Measurements from ENCODE around the gene LRMDA. TPM values are rescaled to one million over a fixed set of nuclear protein-coding genes. Genes with fewer than 3 reads are reported as not detected.

The LRMDA gene
- total RNA-seq, 1 donor from 2014 or later = 5.2 TPM

DNA sequence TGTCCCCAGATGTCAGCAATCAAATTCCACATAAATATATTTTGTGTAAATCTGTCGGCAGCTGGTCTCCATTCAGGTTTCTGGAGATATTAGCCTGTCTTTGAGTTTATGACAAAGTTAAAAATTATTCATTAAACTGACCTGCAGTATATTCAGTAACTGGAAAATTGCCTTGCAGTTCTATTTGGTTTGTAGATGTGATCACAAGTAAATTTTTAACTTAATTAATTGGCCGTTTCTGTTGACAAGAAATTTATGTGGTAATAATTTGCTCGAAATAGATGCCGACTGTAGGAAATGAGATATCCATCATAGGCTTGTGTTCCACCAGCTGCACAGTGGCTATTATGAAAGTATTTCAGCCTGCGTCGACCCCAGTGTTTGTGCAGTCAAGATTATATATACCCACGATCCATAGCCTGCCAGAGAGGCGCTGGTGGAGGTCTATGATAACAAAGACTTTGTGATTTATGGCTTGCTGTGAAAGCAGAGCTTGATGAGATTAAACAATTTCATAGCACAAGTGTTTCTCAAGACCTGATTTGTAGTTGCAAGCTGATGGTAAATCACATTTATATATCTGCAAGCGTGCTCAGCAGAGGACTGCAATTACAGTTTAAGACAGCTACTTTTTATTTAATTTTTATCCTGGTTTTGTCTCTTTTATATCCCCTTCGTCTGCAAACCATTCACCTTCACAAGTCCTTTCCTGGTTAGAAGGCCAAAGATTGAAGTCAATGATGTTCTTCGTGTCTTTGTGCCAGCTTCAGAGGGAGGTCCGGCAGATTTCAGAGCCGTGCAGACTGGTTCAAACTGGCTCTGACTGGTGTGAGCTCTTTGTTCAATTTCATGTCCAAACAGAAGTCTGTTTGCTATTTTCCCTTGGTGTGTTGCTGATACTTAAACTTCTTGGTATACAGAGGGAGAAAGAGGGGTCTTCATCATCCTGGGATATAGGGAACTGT is 850.9 kb downstream of the LRMDA start:
- no peak overlapping the region for H2AFZ ChIP-seq (replicated peaks)
- no peaks in the 10 kb centered on the region for H3K79me2 ChIP-seq (ENCODE audit: low read depth)
- DNase-seq (ENCODE audit: low spot score) = no peak
- no peaks in the 10 kb centered on the region for H3K4me1 ChIP-seq
- no peaks in the 10 kb centered on the region for H3F3A ChIP-seq (ENCODE audit: low read depth)
- no peak overlapping the region for H3K4me3 ChIP-seq
- no peak overlapping the region for H3K27ac ChIP-seq
- Mint-ChIP-seq H3K4me3 (no peak overlapping the region), H3K27me3 (ENCODE audit: insufficient read depth, low read depth) (peaks cover 5% of the 10 kb centered on the region), H3K27ac (peak overlapping the region; percentile 60), H3K36me3 (peaks cover 10% of the 10 kb centered on the region), H3K9me3 (peaks cover 21% of the 10 kb centered on the region), H3K4me1 (peaks cover 13% of the 10 kb centered on the region)
- no peaks in the 10 kb centered on the region for H4K20me1 ChIP-seq (ENCODE audit: low read depth)
- TF ChIP-seq, protein P1, sequence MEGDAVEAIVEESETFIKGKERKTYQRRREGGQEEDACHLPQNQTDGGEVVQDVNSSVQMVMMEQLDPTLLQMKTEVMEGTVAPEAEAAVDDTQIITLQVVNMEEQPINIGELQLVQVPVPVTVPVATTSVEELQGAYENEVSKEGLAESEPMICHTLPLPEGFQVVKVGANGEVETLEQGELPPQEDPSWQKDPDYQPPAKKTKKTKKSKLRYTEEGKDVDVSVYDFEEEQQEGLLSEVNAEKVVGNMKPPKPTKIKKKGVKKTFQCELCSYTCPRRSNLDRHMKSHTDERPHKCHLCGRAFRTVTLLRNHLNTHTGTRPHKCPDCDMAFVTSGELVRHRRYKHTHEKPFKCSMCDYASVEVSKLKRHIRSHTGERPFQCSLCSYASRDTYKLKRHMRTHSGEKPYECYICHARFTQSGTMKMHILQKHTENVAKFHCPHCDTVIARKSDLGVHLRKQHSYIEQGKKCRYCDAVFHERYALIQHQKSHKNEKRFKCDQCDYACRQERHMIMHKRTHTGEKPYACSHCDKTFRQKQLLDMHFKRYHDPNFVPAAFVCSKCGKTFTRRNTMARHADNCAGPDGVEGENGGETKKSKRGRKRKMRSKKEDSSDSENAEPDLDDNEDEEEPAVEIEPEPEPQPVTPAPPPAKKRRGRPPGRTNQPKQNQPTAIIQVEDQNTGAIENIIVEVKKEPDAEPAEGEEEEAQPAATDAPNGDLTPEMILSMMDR (IDR thresholded peaks at IDR 0.05) = no peak
- TF ChIP-seq EZH2phosphoT487 (IDR thresholded peaks at IDR 0.05) = no peak
- TF ChIP-seq EZH2 (IDR thresholded peaks at IDR 0.05) = no peak
- no peak overlapping the region for H3K4me2 ChIP-seq
- no peak overlapping the region for H3K9ac ChIP-seq
- H3K9me3 ChIP-seq (ENCODE audit: low read depth) = no peaks in the 10 kb centered on the region
- H3K27me3 ChIP-seq = no peaks in the 10 kb centered on the region
- no peaks in the 10 kb centered on the region for H3K36me3 ChIP-seq

DNA sequence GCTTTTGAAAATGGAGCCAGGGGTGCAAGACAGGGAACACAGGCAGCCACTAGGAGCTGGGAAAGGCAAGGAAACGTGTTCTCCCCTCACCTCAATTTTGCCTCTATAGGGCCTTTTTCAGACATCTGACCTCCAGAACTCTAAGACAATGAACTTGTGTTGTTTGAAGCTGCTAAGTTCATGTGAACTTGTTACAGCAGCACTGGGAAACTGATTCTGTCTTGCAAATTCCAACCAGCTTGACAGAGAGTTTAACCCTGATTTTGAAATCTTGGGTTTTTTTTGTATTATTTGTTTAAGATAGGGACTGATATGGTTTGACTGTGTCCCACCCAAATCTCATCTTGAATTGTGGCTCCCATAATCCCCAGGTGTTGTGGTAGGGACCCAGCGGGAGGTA is 852.9 kb downstream of the LRMDA start:
- Mint-ChIP-seq H3K4me3 (no peak overlapping the region), H3K4me1 (peaks cover 13% of the 10 kb centered on the region), H3K9me3 (peaks cover 19% of the 10 kb centered on the region), H3K27me3 (ENCODE audit: insufficient read depth, low read depth) (peaks cover 5% of the 10 kb centered on the region), H3K27ac (no peak overlapping the region), H3K36me3 (peaks cover 10% of the 10 kb centered on the region)
- TF ChIP-seq, protein P1 (IDR thresholded peaks at IDR 0.05) = no peak
- no peak for TF ChIP-seq EZH2phosphoT487 (IDR thresholded peaks at IDR 0.05)
- TF ChIP-seq EZH2 (IDR thresholded peaks at IDR 0.05) = no peak
- H3F3A ChIP-seq (ENCODE audit: low read depth) = no peaks in the 10 kb centered on the region
- no peaks in the 10 kb centered on the region for H3K27me3 ChIP-seq
- no peak overlapping the region for H3K4me2 ChIP-seq
- H3K79me2 ChIP-seq (ENCODE audit: low read depth) = no peaks in the 10 kb centered on the region
- no peak overlapping the region for H2AFZ ChIP-seq (replicated peaks)
- no peak overlapping the region for H3K9ac ChIP-seq
- H3K27ac ChIP-seq = no peak overlapping the region
- no peaks in the 10 kb centered on the region for H3K9me3 ChIP-seq (ENCODE audit: low read depth)
- H4K20me1 ChIP-seq (ENCODE audit: low read depth) = no peaks in the 10 kb centered on the region
- no peak for DNase-seq (ENCODE audit: low spot score)
- H3K4me1 ChIP-seq = no peaks in the 10 kb centered on the region
- H3K4me3 ChIP-seq = no peak overlapping the region
- H3K36me3 ChIP-seq = no peaks in the 10 kb centered on the region

DNA sequence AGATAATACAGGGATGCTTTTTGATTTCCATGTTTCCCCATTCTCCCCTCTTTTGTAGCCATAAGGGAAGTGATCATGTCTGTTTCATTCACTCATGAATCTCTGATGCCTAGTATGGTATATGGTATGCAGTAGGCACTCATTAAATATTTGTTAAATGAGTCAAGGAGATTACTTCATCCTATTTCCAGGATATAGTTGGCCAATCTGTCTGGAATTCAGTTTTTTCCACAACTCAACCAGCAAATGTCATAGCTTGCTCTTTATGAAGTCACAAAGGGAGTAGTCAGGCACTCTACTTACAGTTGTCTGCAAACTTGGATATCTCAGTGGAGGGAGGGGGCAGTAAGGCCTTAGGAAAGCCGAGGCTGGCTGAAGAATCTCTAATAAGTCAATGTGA is 853.6 kb downstream of the LRMDA start:
- no peak for DNase-seq (ENCODE audit: low spot score)
- no peak for TF ChIP-seq EZH2phosphoT487 (IDR thresholded peaks at IDR 0.05)
- TF ChIP-seq EZH2 (IDR thresholded peaks at IDR 0.05) = no peak
- TF ChIP-seq, protein P1 (IDR thresholded peaks at IDR 0.05) = no peak
- Mint-ChIP-seq H3K27ac (no peak overlapping the region), H3K4me3 (no peak overlapping the region), H3K4me1 (peaks cover 13% of the 10 kb centered on the region), H3K27me3 (ENCODE audit: insufficient read depth, low read depth) (peaks cover 5% of the 10 kb centered on the region), H3K36me3 (peaks cover 10% of the 10 kb centered on the region), H3K9me3 (peaks cover 19% of the 10 kb centered on the region)
- Histone ChIP-seq H3K36me3 (no peaks in the 10 kb centered on the region), H3K9ac (no peak overlapping the region), H3K4me3 (no peak overlapping the region), H3K4me1 (no peaks in the 10 kb centered on the region), H4K20me1 (ENCODE audit: low read depth) (no peaks in the 10 kb centered on the region), H3K27ac (no peak overlapping the region), H3F3A (ENCODE audit: low read depth) (no peaks in the 10 kb centered on the region), H2AFZ (replicated peaks) (no peak overlapping the region), H3K79me2 (ENCODE audit: low read depth) (no peaks in the 10 kb centered on the region), H3K9me3 (ENCODE audit: low read depth) (no peaks in the 10 kb centered on the region), H3K4me2 (no peak overlapping the region), H3K27me3 (no peaks in the 10 kb centered on the region)

Data from neural progenitor cell (in vitro differentiated cells).